HepG2 (cell line): ENCODE results near the gene BTBD7. TPM values are rescaled to one million over a fixed set of nuclear protein-coding genes. Genes with fewer than 3 reads are reported as not detected.
A peak's percentile ranks its signal among the peaks of the same experiment; 100 is the strongest.

Experiments
- AKNA ChIP-seq: sonication (generic); formaldehyde crosslinking; IDR thresholded peaks from 2 replicates; pipeline ENCODE4 v1.4.0; 2020; ENCODE audit warnings: missing genetic modification reagents, borderline replicate concordance
- ARID2 ChIP-seq: sonication (generic); formaldehyde crosslinking; IDR thresholded peaks from 2 replicates; pipeline ENCODE4 v1.8.1; 2022; ENCODE audit warnings: mild to moderate bottlenecking, missing genetic modification reagents, borderline replicate concordance
- ATM ChIP-seq: fragments of 450-650 bp; IDR thresholded peaks from 2 replicates; pipeline ENCODE4 v1.7.1; 2017; ENCODE audit warnings: mild to moderate bottlenecking, borderline replicate concordance
- CBX1 ChIP-seq: IDR thresholded peaks from one replicate; pipeline ENCODE4 v1.6.1; 2016; ENCODE audit warnings: antibody characterized with exemption, low read depth
- FLYWCH1 ChIP-seq: sonication (generic); formaldehyde crosslinking; IDR thresholded peaks from 2 replicates; pipeline ENCODE4 v1.8.1; 2023; ENCODE audit warnings: mild to moderate bottlenecking, missing genetic modification reagents
- GPBP1L1 ChIP-seq: sonication (generic); formaldehyde crosslinking; IDR thresholded peaks from 2 replicates; pipeline ENCODE4 v1.5.0; 2020; ENCODE audit warnings: mild to moderate bottlenecking, missing genetic modification reagents
- GTF2F1 ChIP-seq: fragments of 150-350 bp; IDR thresholded peaks from 2 replicates; pipeline ENCODE4 v1.6.1; 2014; ENCODE audit warnings: low read length
- PRMT3 ChIP-seq: sonication (generic); formaldehyde crosslinking; IDR thresholded peaks from 2 replicates; pipeline ENCODE4 v1.8.1; 2022; ENCODE audit warnings: low read depth, mild to moderate bottlenecking, moderate library complexity, missing genetic modification reagents, borderline replicate concordance
- SOX13 ChIP-seq, 3 experiments: fragments of 450-650 bp in 1 of 3; sonication (generic) in 1 of 3; formaldehyde crosslinking in 1 of 3; IDR thresholded peaks in 2 of 3; conservative IDR thresholded peaks in 1 of 3; 2 replicates each; pipeline versions ENCODE4 v1.5.0 to v1.6.1; 2016 to 2020; ENCODE audit warnings: antibody characterized with exemption in 1 of 3, mild to moderate bottlenecking in 1 of 3, missing compliant biosample characterization in 1 of 3, missing genetic modification reagents in 1 of 3, moderate library complexity in 1 of 3
- STAG1 ChIP-seq: sonication (generic); formaldehyde crosslinking; IDR thresholded peaks from 2 replicates; pipeline ENCODE4 v1.4.0; 2020; ENCODE audit warnings: missing genetic modification reagents
- TAF15 ChIP-seq: fragments of 200-400 bp; formaldehyde crosslinking; IDR thresholded peaks from one replicate; pipeline ENCODE4 v1.6.1; 2018; ENCODE audit warnings: mild to moderate bottlenecking, low read depth, low read length; ENCODE audit not compliant: poor library complexity, severe bottlenecking
- ZNF337 ChIP-seq: sonication (generic); formaldehyde crosslinking; IDR thresholded peaks from 2 replicates; pipeline ENCODE4 v1.5.1; 2020; ENCODE audit warnings: missing genetic modification reagents, low read depth, mild to moderate bottlenecking, borderline replicate concordance
- ZNF670 ChIP-seq: sonication (generic); formaldehyde crosslinking; IDR thresholded peaks from 2 replicates; pipeline ENCODE4 v1.8.0; 2022; ENCODE audit warnings: mild to moderate bottlenecking, missing genetic modification reagents, borderline replicate concordance
- ZNF709 ChIP-seq: sonication (generic); formaldehyde crosslinking; IDR thresholded peaks from 2 replicates; pipeline ENCODE4 v1.5.0; 2020; ENCODE audit warnings: mild to moderate bottlenecking, missing genetic modification reagents
- ZNF773 ChIP-seq: sonication (generic); formaldehyde crosslinking; IDR thresholded peaks from 2 replicates; pipeline ENCODE4 v1.4.0; 2020; ENCODE audit warnings: missing genetic modification reagents, borderline replicate concordance
- ZNF775 ChIP-seq: sonication (generic); formaldehyde crosslinking; IDR thresholded peaks from 2 replicates; pipeline ENCODE4 v1.4.0; 2020; ENCODE audit warnings: missing genetic modification reagents, mild to moderate bottlenecking, moderate library complexity, borderline replicate concordance
- polyA plus RNA-seq, 8 experiments: library from polyadenylated mRNA; depleted of rRNA in 3 of 8; stranded (reverse) in 7 of 8; unstranded in 1 of 8; fragments of >200 nt; fragmentation: Illumina TruSeq in 4 of 8; extraction: Trizol in 4 of 8; gene quantifications; 2 replicates each; pipeline versions ENCODE4 v1.2.1 to v1.2.3, GENCODE V29; 2011 to 2016; ENCODE audit warnings: low read depth in 4 of 8, missing spikeins in 1 of 8, mixed read lengths in 1 of 8; ENCODE audit not compliant: insufficient read depth in 1 of 8
- total RNA-seq, 5 experiments: library from RNA; depleted of rRNA; stranded (reverse); fragments of >200 nt; fragmentation: Illumina TruSeq; extraction: Trizol; gene quantifications; 2 replicates each; pipeline ENCODE4 v1.2.3, GENCODE V29; 2016; ENCODE audit warnings: low read depth in 1 of 5
- TF ChIP-seq, protein P1 (sequence below): sonication (generic); formaldehyde crosslinking; IDR thresholded peaks from 2 replicates; pipeline ENCODE4 v1.8.0; 2022; ENCODE audit warnings: low read depth, missing genetic modification reagents
- TF ChIP-seq, protein P2 (sequence below): sonication (generic); formaldehyde crosslinking; IDR thresholded peaks from 2 replicates; pipeline ENCODE4 v1.4.0; 2020; ENCODE audit warnings: missing genetic modification reagents, low read depth, mild to moderate bottlenecking, borderline replicate concordance
- TF ChIP-seq, protein P3 (sequence below): IDR thresholded peaks from 2 replicates; pipeline ENCODE4 v1.6.1; 2012; ENCODE audit warnings: inconsistent platforms

The BTBD7 gene
- total and polyA plus RNA-seq, 2 of the 13 experiments (the other 11 are each of a cell fraction or from before 2014, with no cell fraction given) = 11.6 to 15.2 TPM

DNA sequence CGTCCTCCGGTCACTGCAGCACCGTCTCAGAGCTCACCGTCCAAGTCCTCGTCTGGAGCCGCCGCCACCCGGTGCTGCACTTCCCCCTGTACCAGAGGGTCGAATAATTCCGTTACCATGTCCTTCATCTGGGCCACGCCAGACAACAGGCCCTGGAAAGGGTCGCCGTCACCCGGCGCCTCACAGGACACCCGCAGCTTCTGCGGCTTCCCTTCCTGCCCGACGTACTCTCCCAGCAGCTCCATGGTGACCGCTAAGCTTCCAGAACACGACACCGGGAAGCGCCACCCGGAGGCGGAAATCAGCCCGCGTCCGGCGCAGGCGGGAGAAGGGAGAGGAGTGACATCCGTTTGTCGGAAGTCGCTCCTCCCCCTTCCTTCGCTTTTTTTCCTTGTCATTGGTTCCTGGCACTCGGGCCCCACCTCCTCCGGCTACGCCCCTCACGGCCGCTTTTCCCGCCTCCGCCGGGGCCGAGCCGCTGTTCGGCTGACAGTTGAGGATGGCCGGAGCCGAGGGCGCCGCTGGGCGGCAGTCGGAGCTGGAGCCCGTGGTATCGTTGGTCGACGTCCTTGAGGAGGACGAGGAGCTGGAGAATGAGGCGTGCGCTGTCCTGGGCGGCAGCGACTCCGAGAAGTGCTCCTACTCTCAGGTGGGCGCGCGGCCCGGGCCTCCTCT lies 125.9 kb downstream of the BTBD7 start, which contains the start of the genes GON7 and UBR7 (continued):
- TF ChIP-seq ZNF670 (CRISPR knock-in tag) = peak; percentile 78; the same call in 1 of the 2 replicates
- TF ChIP-seq ZNF337 (CRISPR knock-in tag) = no peak
- TF ChIP-seq SOX13 (IDR thresholded peaks at IDR 0.05) = no peak; the same call in 1 of the 2 replicates
- peak in 1 of 2 experiments; percentile 21; a peak in 1 of 4 replicates for TF ChIP-seq SOX13 (CRISPR knock-in tag; conservative IDR thresholded peaks at IDR 0.05 in 1 of 2, IDR thresholded peaks at IDR 0.05 in 1 of 2)
- TF ChIP-seq ARID2 = no peak; the same call in 1 of the 2 replicates
- TF ChIP-seq GPBP1L1 = no peak
- TF ChIP-seq, protein P1, sequence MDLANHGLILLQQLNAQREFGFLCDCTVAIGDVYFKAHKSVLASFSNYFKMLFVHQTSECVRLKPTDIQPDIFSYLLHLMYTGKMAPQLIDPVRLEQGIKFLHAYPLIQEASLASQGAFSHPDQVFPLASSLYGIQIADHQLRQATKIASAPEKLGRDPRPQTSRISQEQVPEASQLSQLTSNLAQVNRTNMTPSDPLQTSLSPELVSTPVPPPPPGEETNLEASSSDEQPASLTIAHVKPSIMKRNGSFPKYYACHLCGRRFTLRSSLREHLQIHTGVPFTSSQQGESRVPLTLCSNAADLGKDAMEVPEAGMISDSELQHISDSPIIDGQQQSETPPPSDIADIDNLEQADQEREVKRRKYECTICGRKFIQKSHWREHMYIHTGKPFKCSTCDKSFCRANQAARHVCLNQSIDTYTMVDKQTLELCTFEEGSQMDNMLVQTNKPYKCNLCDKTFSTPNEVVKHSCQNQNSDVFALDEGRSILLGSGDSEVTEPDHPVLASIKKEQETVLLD = no peak; the same call in 1 of the 2 replicates
- TF ChIP-seq STAG1 = peak; percentile 21
- no peak for TF ChIP-seq AKNA (CRISPR knock-in tag)
- no peak for TF ChIP-seq ZNF775 (CRISPR knock-in tag)
- TF ChIP-seq, protein P2, sequence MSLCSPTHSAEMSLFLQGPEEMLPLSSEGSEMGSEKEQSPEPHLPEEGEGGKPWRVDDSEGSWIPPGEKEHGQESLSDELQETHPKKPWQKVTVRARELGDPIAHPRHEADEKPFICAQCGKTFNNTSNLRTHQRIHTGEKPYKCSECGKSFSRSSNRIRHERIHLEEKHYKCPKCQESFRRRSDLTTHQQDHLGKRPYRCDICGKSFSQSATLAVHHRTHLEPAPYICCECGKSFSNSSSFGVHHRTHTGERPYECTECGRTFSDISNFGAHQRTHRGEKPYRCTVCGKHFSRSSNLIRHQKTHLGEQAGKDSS (CRISPR knock-in tag) = peak; percentile 82; the same call in 1 of the 2 replicates
- no peak for TF ChIP-seq PRMT3 (CRISPR knock-in tag)
- no peak for TF ChIP-seq ZNF773 (CRISPR knock-in tag)
- no peak for TF ChIP-seq CBX1
- TF ChIP-seq GTF2F1 = no peak
- TF ChIP-seq FLYWCH1 = no peak
- TF ChIP-seq, protein P3, sequence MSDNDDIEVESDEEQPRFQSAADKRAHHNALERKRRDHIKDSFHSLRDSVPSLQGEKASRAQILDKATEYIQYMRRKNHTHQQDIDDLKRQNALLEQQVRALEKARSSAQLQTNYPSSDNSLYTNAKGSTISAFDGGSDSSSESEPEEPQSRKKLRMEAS = peak; percentile 80
- TF ChIP-seq ATM = no peak
- TF ChIP-seq ZNF709 (CRISPR knock-in tag) = no peak; the same call in 1 of the 2 replicates
- no peak for TF ChIP-seq TAF15
